B cell (primary cell): ENCODE results near the gene BSDC1. TPM values are rescaled to one million over a fixed set of nuclear protein-coding genes. Genes with fewer than 3 reads are reported as not detected.

Source experiments
- ATAC-seq: fragments of 200-7000 bp; cut with Tn5 transposase; one replicate; pipeline ENCODE4 v1.10.0; 2021; ENCODE audit warnings: low read depth, mild to moderate bottlenecking, moderate number of reproducible peaks, moderate library complexity
- CTCF ChIA-PET: fragments of 350-600 bp; sonication (Branson Sonifier 250); formaldehyde crosslinking; loops from one replicate; lab custom pipeline; 2021; ENCODE audit warnings: antibody characterized with exemption, inconsistent platforms; lab: Charles Lee
- POLR2A ChIA-PET: fragments of 350-600 bp; sonication (Branson Sonifier 250); formaldehyde crosslinking; loops from one replicate; lab custom pipeline; 2021; ENCODE audit warnings: antibody characterized with exemption; lab: Charles Lee
- DNase-seq: peaks from one replicate; pipeline ENCODE4 v3.0.0; 2013
- H2AFZ ChIP-seq: 2 replicates; pipeline ENCODE4 v1.6.1; 2012; ENCODE audit warnings: mild to moderate bottlenecking, low read depth, low read length; ENCODE audit not compliant: insufficient read depth, poor library complexity, severe bottlenecking
- H3K27ac ChIP-seq, 2 donors: 1 replicate in 1 of 2; 2 replicates in 1 of 2; pipeline ENCODE4 v1.5.1; 2012 to 2013; ENCODE audit warnings: low read length in 2 of 2, mild to moderate bottlenecking in 2 of 2, moderate library complexity in 1 of 2
- H3K27me3 ChIP-seq, 4 experiments: fragments of 200-600 bp in 1 of 4; sonication (generic) in 1 of 4; replicated peaks in 1 of 4; 1 replicate in 2 of 4; 2 replicates in 2 of 4; pipeline versions ENCODE4 v1.6.1 to v1.7.0; 2013 to 2016; ENCODE audit warnings: low read length in 3 of 4, mild to moderate bottlenecking in 2 of 4, mixed read lengths in 1 of 4, moderate library complexity in 1 of 4; ENCODE audit not compliant: insufficient read depth in 4 of 4, control insufficient read depth in 3 of 4; ENCODE audit errors: control extremely low read depth in 1 of 4
- H3K36me3 ChIP-seq, 2 experiments: replicated peaks in 1 of 2; 1 replicate in 1 of 2; 2 replicates in 1 of 2; pipeline versions ENCODE4 v1.6.1 to v1.7.1; 2013; ENCODE audit warnings: low read length in 1 of 2; ENCODE audit not compliant: insufficient read depth in 2 of 2, control insufficient read depth in 1 of 2; ENCODE audit errors: control extremely low read depth in 1 of 2, extremely low read depth in 1 of 2
- H3K4me1 ChIP-seq, 2 donors: fragments of 200-600 bp in 1 of 2; sonication (generic) in 1 of 2; 1 replicate in 1 of 2; 2 replicates in 1 of 2; pipeline versions ENCODE4 v1.5.1 to v1.6.1; 2013 to 2017; ENCODE audit warnings: low read length in 2 of 2; ENCODE audit not compliant: control insufficient read depth in 2 of 2, insufficient read depth in 2 of 2
- H3K4me2 ChIP-seq: replicated peaks from 2 replicates; pipeline ENCODE3; 2012; ENCODE audit warnings: mild to moderate bottlenecking, low read depth, low read length; ENCODE audit not compliant: poor library complexity, severe bottlenecking
- H3K4me3 ChIP-seq, 5 experiments: fragments of 200-600 bp in 1 of 5; sonication (generic) in 1 of 5; 1 replicate in 3 of 5; 2 replicates in 2 of 5; pipeline versions ENCODE4 v1.5.1 to v1.7.0; 2011 to 2016; ENCODE audit warnings: low read length in 4 of 5, mild to moderate bottlenecking in 4 of 5, low read depth in 2 of 5, control low read depth in 1 of 5, moderate library complexity in 1 of 5; ENCODE audit not compliant: insufficient read depth in 1 of 5; ENCODE audit errors: control extremely low read depth in 1 of 5, extremely low read depth in 1 of 5
- H3K79me2 ChIP-seq: fragments of 200-600 bp; sonication (generic); one replicate; pipeline ENCODE4 v1.6.0; 2016; ENCODE audit warnings: low read length; ENCODE audit not compliant: control insufficient read depth, insufficient read depth
- H3K9ac ChIP-seq: fragments of 200-600 bp; sonication (generic); 2 replicates; pipeline ENCODE4 v1.6.1; 2017; ENCODE audit warnings: mild to moderate bottlenecking, low read length, moderate library complexity
- H3K9me3 ChIP-seq, 3 donors: one replicate each; pipeline versions ENCODE4 v1.6.1 to v1.7.1; 2013; ENCODE audit warnings: low read length in 2 of 3; ENCODE audit not compliant: control insufficient read depth in 2 of 3, insufficient read depth in 1 of 3; ENCODE audit errors: control extremely low read depth in 1 of 3
- H4K20me1 ChIP-seq: 2 replicates; pipeline ENCODE4 v1.6.0; 2012; ENCODE audit warnings: mild to moderate bottlenecking, low read length; ENCODE audit not compliant: insufficient read depth, control insufficient read depth, poor library complexity, severe bottlenecking
- H3K27ac Mint-ChIP-seq: one replicate; pipeline ENCODE4 v1.8.0; 2021; ENCODE audit warnings: mixed read lengths
- H3K27me3 Mint-ChIP-seq: one replicate; pipeline ENCODE4 v1.8.0; 2021; ENCODE audit warnings: mixed read lengths
- H3K4me1 Mint-ChIP-seq: one replicate; pipeline ENCODE4 v1.8.0; 2021; ENCODE audit warnings: mixed read lengths
- H3K4me3 Mint-ChIP-seq: one replicate; pipeline ENCODE4 v1.8.0; 2021; ENCODE audit warnings: mixed read lengths
- H3K9me3 Mint-ChIP-seq: one replicate; pipeline ENCODE4 v1.8.0; 2022; ENCODE audit warnings: mixed read lengths; ENCODE audit not compliant: insufficient read depth
- CTCF ChIP-seq: fragments of 200-600 bp; IDR thresholded peaks from one replicate; pipeline ENCODE4 v1.8.0; 2022; ENCODE audit warnings: antibody characterized with exemption, mild to moderate bottlenecking
- EZH2 ChIP-seq: IDR thresholded peaks from 2 replicates; pipeline ENCODE4 v1.6.1; 2012; ENCODE audit warnings: borderline replicate concordance, low read depth, mild to moderate bottlenecking, moderate library complexity, low read length; ENCODE audit not compliant: insufficient read depth, poor library complexity, severe bottlenecking
- WGBS: methylation state at CpG from one replicate; pipeline ENCODE4 v1.1.5; 2013; ENCODE audit warnings: missing lambda C conversion rate; ENCODE audit not compliant: insufficient coverage; 5-methylcytosine and 5-hydroxymethylcytosine counted together
- intact Hi-C: fragments of 100-400 bp; cut with micrococcal nuclease; formaldehyde crosslinking; loops from one replicate; pipeline ENCODE4 v1.10.0; 2022
- polyA plus RNA-seq: library from polyadenylated mRNA; depleted of rRNA; stranded (reverse); fragments of >200 nt; gene quantifications from 2 replicates; pipeline ENCODE4 v1.2.3, GENCODE V29; 2012
- total RNA-seq, 2 donors: library from RNA; stranded (reverse); fragments of 120-200 nt in 1 of 2; gene quantifications; 1 replicate in 1 of 2; 2 replicates in 1 of 2; pipeline versions ENCODE4 v1.2.3 to v1.2.4, GENCODE V29; 2013 to 2022

BSDC1 gene
- total and polyA plus RNA-seq, 2 donors (not counting 1 experiment from before 2014, with no cell fraction given): 54.5 to 117 TPM

GRCh38 chr1:32372149-32372756, 22.0 kb downstream of the BSDC1 start:
- H2AFZ ChIP-seq: no peak overlapping the region
- peaks cover 10 to 13% of the 10 kb centered on the region in 2 donors for H3K4me1 ChIP-seq
- Mint-ChIP-seq H3K27ac (no peak overlapping the region), H3K4me1 (peaks cover 12% of the 10 kb centered on the region), H3K4me3 (no peak overlapping the region), H3K9me3 (no peaks in the 10 kb centered on the region), H3K27me3 (no peaks in the 10 kb centered on the region)
- no peak overlapping the region for H3K4me3 ChIP-seq
- no peak overlapping the region for H3K27ac ChIP-seq
- H4K20me1 ChIP-seq: peaks cover 18% of the 10 kb centered on the region
- H3K4me2 ChIP-seq: no peak overlapping the region
- no peaks in the 10 kb centered on the region for H3K27me3 ChIP-seq
- H3K9ac ChIP-seq: no peak overlapping the region
- ChIA-PET CTCF (interaction anchor here (0.5 to 3.3 kb wide), 11 partner anchors 19 to 367 kb away, joined by 3 to 14 read pairs (median 4); partner anchors contain the start of gene MARCKSL1), POLR2A (interaction anchor here (0.6 to 2.0 kb wide), 2 partner anchors 13 to 35 kb away, joined by 4 to 15 read pairs; partner anchors contain the start of gene MARCKSL1)
- DNase-seq (peak; percentile 66), ATAC-seq (peak; percentile 75)
- H3K79me2 ChIP-seq: no peaks in the 10 kb centered on the region
- no peaks in the 10 kb centered on the region for H3K9me3 ChIP-seq
- no peak for TF ChIP-seq EZH2
- no peak for TF ChIP-seq CTCF
- intact Hi-C loops: loop anchor here (5.0 kb wide), 2 partner anchors 35 to 55 kb away; partner anchors contain the start of gene MARCKSL1
- peaks cover 2 to 66% of the 10 kb centered on the region in 2 experiments for H3K36me3 ChIP-seq
- WGBS: 33% methylated on average over 3 of the region's 5 CpGs
